ENCODE measurements around the gene GOLT1A.
A peak's percentile ranks its signal among the peaks of the same experiment; 100 is the strongest.

The GOLT1A gene

DNA sequence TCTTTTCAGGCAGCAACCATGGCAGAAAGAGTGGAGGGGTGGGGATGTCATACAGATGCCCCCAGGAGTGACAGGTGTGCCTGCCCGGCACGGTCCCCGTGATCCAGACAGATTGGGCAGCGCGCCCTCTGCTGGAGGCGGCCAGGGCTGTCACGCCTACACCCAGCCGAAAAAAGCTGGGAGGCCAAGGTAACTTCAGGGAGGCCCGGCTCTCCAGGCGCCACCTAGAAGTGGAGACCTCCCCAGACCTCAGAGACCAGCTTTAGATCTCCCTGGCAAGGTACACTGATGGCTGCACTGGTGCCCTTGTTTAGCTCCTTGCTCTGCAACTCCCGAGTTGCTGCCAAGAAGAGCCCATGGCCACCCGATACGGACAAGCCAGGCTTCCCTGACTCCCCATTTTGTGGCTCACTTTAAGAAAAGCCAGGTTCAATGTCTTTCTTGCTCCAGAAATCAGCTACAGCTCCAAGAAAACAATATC, 6.6 kb downstream of the GOLT1A start:
- DNase-seq (ENCODE audit: low read depth): peak; percentile 18
- H3K4me3 ChIP-seq (ENCODE audit: control insufficient read depth, low read depth, low read length): no peak overlapping the region
- TF ChIP-seq CTCF (conservative IDR thresholded peaks at IDR 0.05; ENCODE audit: control insufficient read depth, insufficient read depth, low read depth, low read length): peak; percentile 86

DNA sequence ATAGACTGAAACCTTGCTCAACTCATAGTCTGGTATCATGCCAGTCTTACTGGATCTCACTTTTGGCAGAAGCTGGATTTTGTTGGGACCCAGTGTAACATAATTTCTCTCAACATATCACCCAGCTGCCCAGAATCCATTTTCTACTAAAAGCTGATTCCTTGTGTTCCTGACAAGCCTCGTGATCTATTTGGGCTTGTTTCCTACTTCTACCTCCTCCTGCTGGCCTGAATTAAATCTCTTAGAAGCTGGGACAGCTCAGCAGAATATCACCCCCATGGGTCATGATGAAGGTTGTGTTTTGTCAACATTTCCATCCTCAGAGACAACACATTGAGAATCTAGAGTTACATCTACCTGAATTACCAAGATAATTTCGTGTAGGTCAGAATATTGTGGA, 7.7 kb downstream of the GOLT1A start:
- peak; percentile 43 for DNase-seq (ENCODE audit: low read depth)
- TF ChIP-seq CTCF (conservative IDR thresholded peaks at IDR 0.05; ENCODE audit: control insufficient read depth, insufficient read depth, low read depth, low read length): peak; percentile 19
- H3K4me3 ChIP-seq (ENCODE audit: control insufficient read depth, low read depth, low read length): no peak overlapping the region

- no peak for DNase-seq (ENCODE audit: low read depth)
- no peak for TF ChIP-seq CTCF (conservative IDR thresholded peaks at IDR 0.05; ENCODE audit: control insufficient read depth, insufficient read depth, low read depth, low read length)
- H3K4me3 ChIP-seq (ENCODE audit: control insufficient read depth, low read depth, low read length): no peak overlapping the region
Observed at GRCh38 chr1:204205486-204205885, 8.3 kb downstream of the GOLT1A start.

- DNase-seq (ENCODE audit: low read depth): no peak
- H3K4me3 ChIP-seq (ENCODE audit: control insufficient read depth, low read depth, low read length): no peak overlapping the region
- no peak for TF ChIP-seq CTCF (conservative IDR thresholded peaks at IDR 0.05; ENCODE audit: control insufficient read depth, insufficient read depth, low read depth, low read length)
Observed at GRCh38 chr1:204204944-204205343, 8.8 kb downstream of the GOLT1A start.

GRCh38 chr1:204203206-204203767, 10.5 kb downstream of the GOLT1A start:
- no peak for TF ChIP-seq CTCF (conservative IDR thresholded peaks at IDR 0.05; ENCODE audit: control insufficient read depth, insufficient read depth, low read depth, low read length)
- no peak overlapping the region for H3K4me3 ChIP-seq (ENCODE audit: control insufficient read depth, low read depth, low read length)
- no peak for DNase-seq (ENCODE audit: low read depth)

- no peak overlapping the region for H3K4me3 ChIP-seq (ENCODE audit: control insufficient read depth, low read depth, low read length)
- DNase-seq (ENCODE audit: low read depth): no peak
- no peak for TF ChIP-seq CTCF (conservative IDR thresholded peaks at IDR 0.05; ENCODE audit: control insufficient read depth, insufficient read depth, low read depth, low read length)
Observed at GRCh38 chr1:204202481-204202880, 11.3 kb downstream of the GOLT1A start.

Measured in fibroblast of mammary gland (primary cell).